Ishikawa (cell line): ENCODE results near the gene DUSP22.

Experiments
- CEBPB ChIP-seq: IDR thresholded peaks from 2 replicates; pipeline ENCODE4 v1.6.1; 2012
- CREB1 ChIP-seq: IDR thresholded peaks from 2 replicates; pipeline ENCODE4 v1.6.1; 2012; ENCODE audit warnings: low read depth
- EGR1 ChIP-seq: IDR thresholded peaks from 2 replicates; pipeline ENCODE4 v1.6.1; 2012
- EP300 ChIP-seq: IDR thresholded peaks from 2 replicates; pipeline ENCODE4 v1.6.1; 2012; ENCODE audit warnings: borderline replicate concordance
- FOXM1 ChIP-seq: IDR thresholded peaks from 2 replicates; pipeline ENCODE4 v1.6.1; 2012; ENCODE audit warnings: low read depth, borderline replicate concordance
- MAX ChIP-seq: IDR thresholded peaks from 2 replicates; pipeline ENCODE4 v1.6.1; 2012
- NFIC ChIP-seq: IDR thresholded peaks from 2 replicates; pipeline ENCODE4 v1.6.1; 2012
- RAD21 ChIP-seq: IDR thresholded peaks from 2 replicates; pipeline ENCODE4 v1.6.1; 2012; ENCODE audit warnings: low read depth
- REST ChIP-seq: IDR thresholded peaks from 2 replicates; pipeline ENCODE4 v1.6.1; 2012; ENCODE audit warnings: low read depth, mild to moderate bottlenecking
- TAF1 ChIP-seq: IDR thresholded peaks from 2 replicates; pipeline ENCODE4 v1.6.1; 2012; ENCODE audit warnings: low read depth, mild to moderate bottlenecking
- TCF12 ChIP-seq: IDR thresholded peaks from 2 replicates; pipeline ENCODE4 v1.6.1; 2012; ENCODE audit warnings: low read depth
- TEAD4 ChIP-seq: IDR thresholded peaks from 2 replicates; pipeline ENCODE4 v1.6.1; 2012
- USF1 ChIP-seq: IDR thresholded peaks from 2 replicates; pipeline ENCODE4 v1.6.1; 2012
- YY1 ChIP-seq: IDR thresholded peaks from 2 replicates; pipeline ENCODE4 v1.6.1; 2012; ENCODE audit warnings: low read depth
- ZBTB7A ChIP-seq: IDR thresholded peaks from 2 replicates; pipeline ENCODE4 v1.6.1; 2012; ENCODE audit warnings: low read depth

The DUSP22 gene

GRCh38 chr6:320351-321157, 28.3 kb downstream of the DUSP22 start:
- TF ChIP-seq EGR1 = no peak
- TF ChIP-seq TEAD4 = no peak
- no peak for TF ChIP-seq CREB1
- no peak for TF ChIP-seq CEBPB
- no peak for TF ChIP-seq MAX
- TF ChIP-seq EP300 = no peak
- TF ChIP-seq USF1 = no peak
- no peak for TF ChIP-seq NFIC

- no peak for TF ChIP-seq RAD21
Observed at GRCh38 chr6:321158-321438, 28.8 kb downstream of the DUSP22 start.

GRCh38 chr6:321536-322258, 29.4 kb downstream of the DUSP22 start:
- TF ChIP-seq EP300 = no peak
- no peak for TF ChIP-seq FOXM1
- TF ChIP-seq USF1 = no peak
- no peak for TF ChIP-seq EGR1
- TF ChIP-seq YY1 = no peak
- TF ChIP-seq RAD21 = no peak
- TF ChIP-seq ZBTB7A = no peak
- no peak for TF ChIP-seq REST
- no peak for TF ChIP-seq CEBPB
- no peak for TF ChIP-seq CREB1
- TF ChIP-seq TEAD4 = no peak
- TF ChIP-seq MAX = no peak
- TF ChIP-seq TCF12 = no peak
- TF ChIP-seq NFIC = no peak
- TF ChIP-seq TAF1 = no peak

GRCh38 chr6:322259-322930, 30.1 kb downstream of the DUSP22 start:
- TF ChIP-seq USF1 (no peak), REST (no peak), CEBPB (no peak), TEAD4 (no peak)

- TF ChIP-seq TAF1 (no peak), TCF12 (no peak), FOXM1 (no peak), EP300 (no peak), EGR1 (no peak), CREB1 (no peak), USF1 (no peak), ZBTB7A (no peak), RAD21 (no peak), REST (no peak), NFIC (no peak), YY1 (no peak), CEBPB (no peak), MAX (no peak), TEAD4 (no peak)
Observed at GRCh38 chr6:322940-323729, 30.8 kb downstream of the DUSP22 start.
